A549 (cell line): ENCODE results near the gene MALRD1. TPM values are rescaled to one million over a fixed set of nuclear protein-coding genes. Genes with fewer than 3 reads are reported as not detected.

ENCODE experiments used
- ATAC-seq, 2 experiments: fragments of 200-7000 bp in 1 of 2; fragments of >200 bp in 1 of 2; cut with Nextera tagmentation in 1 of 2; cut with Tn5 transposase in 1 of 2; 3 replicates each; pipeline versions ENCODE4 v1.8.0 to v1.9.1; 2018 to 2020; ENCODE audit warnings: mild to moderate bottlenecking in 1 of 2, moderate library complexity in 1 of 2
- CTCF ChIA-PET: fragments of 300-600 bp; sonication (Branson Sonifier 250); formaldehyde crosslinking; extraction: SDS; loops from one replicate; lab custom pipeline; 2021; ENCODE audit warnings: antibody characterized with exemption, inconsistent platforms; lab: Yijun Ruan, JAX
- POLR2A ChIA-PET: fragments of 350-600 bp; formaldehyde crosslinking; extraction: SDS; loops from one replicate; lab custom pipeline; 2021; ENCODE audit warnings: antibody characterized with exemption, inconsistent platforms; lab: Yijun Ruan, JAX
- DNase-seq, 2 experiments: peaks; one replicate each; pipeline versions ENCODE4 v3.0.0 to v3.0.0-alpha.2; 2011 to 2016; ENCODE audit warnings: low read depth in 1 of 2, low spot score in 1 of 2
- FAIRE-seq: peaks from 2 replicates; lab custom pipeline; 2011; peaks lifted over from hg19 to GRCh38; lab: Jason Lieb, UNC
- H3K27ac ChIP-seq, 2 experiments: fragments of >200 bp; sonication (Bioruptor Twin); formaldehyde crosslinking; 3 replicates each; pipeline ENCODE4 v1.5.1; 2016 to 2017
- H3K4me1 ChIP-seq: fragments of >200 bp; sonication (Bioruptor Twin); formaldehyde crosslinking; 3 replicates; pipeline ENCODE4 v1.6.1; 2016
- H3K4me2 ChIP-seq: fragments of >200 bp; sonication (Bioruptor Twin); formaldehyde crosslinking; 3 replicates; pipeline ENCODE4 v1.6.1; 2016
- H3K4me3 ChIP-seq: fragments of >200 bp; sonication (Bioruptor Twin); formaldehyde crosslinking; 3 replicates; pipeline ENCODE4 v1.5.1; 2016
- H3K9me3 ChIP-seq: fragments of >200 bp; sonication (Bioruptor Twin); formaldehyde crosslinking; 3 replicates; pipeline ENCODE4 v1.6.1; 2016
- CBX2 ChIP-seq: fragments of 200-600 bp; sonication (generic); IDR thresholded peaks from 2 replicates; pipeline ENCODE4 v1.6.1; 2016; ENCODE audit warnings: low read depth, mild to moderate bottlenecking, borderline replicate concordance
- CBX8 ChIP-seq: fragments of 200-600 bp; sonication (generic); IDR thresholded peaks from 2 replicates; pipeline ENCODE4 v1.6.1; 2016
- CEBPB ChIP-seq, 2 experiments: fragments of >200 bp in 1 of 2; sonication (Bioruptor Twin) in 1 of 2; formaldehyde crosslinking in 1 of 2; IDR thresholded peaks; 2 replicates each; pipeline ENCODE4 v1.6.1; 2012 to 2016
- EHMT2 ChIP-seq: fragments of 200-600 bp; sonication (generic); IDR thresholded peaks from 2 replicates; pipeline ENCODE4 v1.6.1; 2016; ENCODE audit warnings: antibody characterized with exemption, low read depth, mild to moderate bottlenecking, moderate library complexity
- FOSB ChIP-seq: fragments of 250-450 bp; sonication (Bioruptor Pico); IDR thresholded peaks from 2 replicates; pipeline ENCODE4 v1.5.0; 2020; ENCODE audit warnings: mild to moderate bottlenecking, moderate library complexity
- FOSL2 ChIP-seq, 2 experiments: fragments of 450-650 bp in 1 of 2; fragments of >200 bp in 1 of 2; sonication (Bioruptor Twin) in 1 of 2; formaldehyde crosslinking; IDR thresholded peaks; 2 replicates each; pipeline versions ENCODE4 v1.5.0 to v1.6.1; 2016 to 2020; ENCODE audit warnings: mild to moderate bottlenecking in 1 of 2, moderate library complexity in 1 of 2
- HEYL ChIP-seq: fragments of 250-450 bp; sonication (Bioruptor Pico); IDR thresholded peaks from 2 replicates; pipeline ENCODE4 v1.8.0; 2021; ENCODE audit warnings: mild to moderate bottlenecking, moderate library complexity
- HOXB13 ChIP-seq: fragments of 250-450 bp; sonication (Bioruptor Pico); IDR thresholded peaks from 2 replicates; pipeline ENCODE4 v1.5.0; 2020; ENCODE audit warnings: low read depth, mild to moderate bottlenecking, moderate library complexity
- HOXB5 ChIP-seq: fragments of 250-450 bp; sonication (Bioruptor Pico); IDR thresholded peaks from 2 replicates; pipeline ENCODE4 v1.5.0; 2020; ENCODE audit warnings: mild to moderate bottlenecking, moderate library complexity
- JUNB ChIP-seq: fragments of >200 bp; sonication (Bioruptor Twin); formaldehyde crosslinking; IDR thresholded peaks from 2 replicates; pipeline ENCODE4 v1.6.1; 2016
- KDM1A ChIP-seq: fragments of 200-600 bp; sonication (generic); IDR thresholded peaks from 2 replicates; pipeline ENCODE4 v1.6.1; 2016; ENCODE audit warnings: low read depth, mild to moderate bottlenecking
- MAZ ChIP-seq: fragments of 150-350 bp; IDR thresholded peaks from 2 replicates; pipeline ENCODE4 v1.6.1; 2014; ENCODE audit warnings: antibody characterized with exemption, low read depth, low read length, borderline replicate concordance
- MYC ChIP-seq: IDR thresholded peaks from 2 replicates; pipeline ENCODE4 v1.6.1; 2012; ENCODE audit warnings: mild to moderate bottlenecking, inconsistent platforms, low read length, improper control_type of control experiment, borderline replicate concordance
- NR3C1 ChIP-seq: fragments of >200 bp; sonication (Bioruptor Twin); formaldehyde crosslinking; IDR thresholded peaks from 3 replicates; pipeline ENCODE4 v1.6.1; 2017
- PHF8 ChIP-seq: fragments of 200-600 bp; sonication (generic); IDR thresholded peaks from 2 replicates; pipeline ENCODE4 v1.6.1; 2016; ENCODE audit warnings: low read depth, mild to moderate bottlenecking, antibody characterized with exemption, moderate library complexity, borderline replicate concordance
- POLR2A ChIP-seq: IDR thresholded peaks from 2 replicates; pipeline ENCODE4 v1.6.1; 2012; ENCODE audit warnings: mild to moderate bottlenecking, low read length
- RNF2 ChIP-seq: fragments of 200-600 bp; sonication (generic); IDR thresholded peaks from 2 replicates; pipeline ENCODE4 v1.6.1; 2016; ENCODE audit warnings: low read depth, mild to moderate bottlenecking, antibody characterized with exemption, moderate library complexity, borderline replicate concordance
- TP53 ChIP-seq: fragments of 250-450 bp; sonication (Bioruptor Pico); IDR thresholded peaks from 2 replicates; pipeline ENCODE4 v1.5.0; 2021; ENCODE audit warnings: mild to moderate bottlenecking, moderate library complexity
- ZNF302 ChIP-seq: fragments of 250-450 bp; sonication (Bioruptor Pico); IDR thresholded peaks from 2 replicates; pipeline ENCODE4 v1.9.0; 2021; ENCODE audit warnings: inconsistent platforms, mild to moderate bottlenecking, moderate library complexity
- WGBS: methylation state at CpG from one replicate; pipeline ENCODE4 v1.1.6; 2017; ENCODE audit errors: missing lambda C conversion rate; 5-methylcytosine and 5-hydroxymethylcytosine counted together
- polyA plus RNA-seq, 4 experiments: library from polyadenylated mRNA; depleted of rRNA in 3 of 4; stranded (reverse); fragments of >200 nt; fragmentation: RNase III in 1 of 4; extraction: RNeasy Plus Mini Kit Qiagen cat#74134 plus additional on column Dnase treatment in 1 of 4; gene quantifications; 2 replicates in 3 of 4; 3 replicates in 1 of 4; pipeline ENCODE4 v1.2.3, GENCODE V29; 2011 to 2017
- TF ChIP-seq, protein P1 (sequence below): fragments of >200 bp; sonication (Bioruptor Twin); formaldehyde crosslinking; IDR thresholded peaks from 2 replicates; pipeline ENCODE4 v1.6.1; 2016
- TF ChIP-seq, protein P2 (sequence below): fragments of 250-450 bp; sonication (Bioruptor Pico); IDR thresholded peaks from 2 replicates; pipeline ENCODE4 v1.5.0; 2021; ENCODE audit warnings: mild to moderate bottlenecking, moderate library complexity, borderline replicate concordance

Gene MALRD1
- polyA plus RNA-seq, 2 of the 4 experiments (the other 2 are of a cell fraction): not detected

- TF ChIP-seq FOSB (CRISPR knock-in tag) (no peak), MAZ (no peak)
These were observed 277.0 kb downstream of the MALRD1 start (continued) for GRCh38 chr10:19325581-19325980.

DNA sequence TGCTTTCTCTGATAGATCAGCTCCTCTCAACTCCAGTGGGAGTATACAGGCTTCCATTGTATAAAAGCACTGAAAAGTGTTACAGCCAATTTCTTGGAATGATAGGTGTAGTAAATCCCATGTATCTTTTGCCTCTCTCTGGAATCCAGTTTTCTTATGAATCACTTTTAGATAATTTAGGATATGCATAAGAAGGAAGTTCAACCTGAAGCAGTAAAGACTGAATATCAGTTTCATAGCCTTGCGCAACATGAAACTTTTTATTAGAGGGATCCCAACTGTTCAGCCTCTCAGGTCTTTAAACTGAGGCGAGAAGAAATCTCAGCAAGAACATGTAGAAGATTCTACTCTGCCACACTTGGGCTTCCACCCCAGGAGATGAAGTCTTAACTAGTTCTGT lies 280.0 kb downstream of the MALRD1 start:
- WGBS: 52% methylated on average over 2 of the region's 2 CpGs
- Histone ChIP-seq H3K4me3 (no peak overlapping the region), H3K9me3 (no peaks in the 10 kb centered on the region), H3K4me2 (no peak overlapping the region), H3K4me1 (no peaks in the 10 kb centered on the region), H3K27ac (no peak overlapping the region)
- POLR2A ChIA-PET: no interaction called here
- DNase-seq (no peak), FAIRE-seq (no peak), ATAC-seq (no peak)
- CTCF ChIA-PET: no interaction called here
- TF ChIP-seq CBX2: no peak
- 0 out of 4 replicates have a peak, but pooled peaks of 1 of the 2 experiments have one; percentile 16 for TF ChIP-seq CEBPB (IDR thresholded peaks at IDR 0.05)
- TF ChIP-seq, all 56 proteins: peak for 1

DNA sequence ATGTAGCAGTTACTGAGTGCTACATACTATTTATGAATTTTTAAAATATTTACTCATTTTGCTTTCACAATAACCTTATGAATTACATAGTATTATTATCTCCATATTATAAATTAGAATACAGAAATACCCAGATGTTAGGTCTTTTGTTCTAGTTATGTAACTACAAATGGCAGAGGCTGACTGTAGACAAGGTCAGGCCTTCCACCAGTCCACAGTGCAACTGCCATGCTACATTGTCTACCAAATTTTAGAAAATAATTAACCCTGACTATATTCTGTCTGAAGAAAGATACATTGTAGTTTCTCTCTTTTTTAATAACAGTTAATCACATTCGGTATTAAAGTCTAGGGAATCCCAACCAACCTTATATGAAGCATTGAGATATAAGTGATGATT lies 280.9 kb downstream of the MALRD1 start:
- ChIA-PET CTCF (no interaction called here), POLR2A (no interaction called here)
- Histone ChIP-seq H3K4me2 (no peak overlapping the region), H3K4me3 (no peak overlapping the region), H3K4me1 (no peaks in the 10 kb centered on the region), H3K9me3 (no peaks in the 10 kb centered on the region), H3K27ac (no peak overlapping the region)
- DNase-seq: no peak
- no peak for FAIRE-seq
- TF ChIP-seq, protein P1, sequence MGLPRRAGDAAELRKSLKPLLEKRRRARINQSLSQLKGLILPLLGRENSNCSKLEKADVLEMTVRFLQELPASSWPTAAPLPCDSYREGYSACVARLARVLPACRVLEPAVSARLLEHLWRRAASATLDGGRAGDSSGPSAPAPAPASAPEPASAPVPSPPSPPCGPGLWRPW: no peak
- WGBS: 0% methylated on average over 1 of the region's 1 CpG
- no peak for ATAC-seq

- POLR2A ChIA-PET: no interaction called here
- FAIRE-seq: no peak
- CTCF ChIA-PET: no interaction called here
- TF ChIP-seq CEBPB (IDR thresholded peaks at IDR 0.05) (peak; percentile 54 to 58; a peak in 3 of 4 replicates), EHMT2 (no peak)
- Histone ChIP-seq H3K4me1 (no peaks in the 10 kb centered on the region), H3K4me3 (no peak overlapping the region), H3K9me3 (no peaks in the 10 kb centered on the region), H3K4me2 (no peak overlapping the region), H3K27ac (no peak overlapping the region)
- DNase-seq: no peak
- no peak for ATAC-seq
These were observed 283.7 kb downstream of the MALRD1 start for GRCh38 chr10:19332304-19332703.

DNA sequence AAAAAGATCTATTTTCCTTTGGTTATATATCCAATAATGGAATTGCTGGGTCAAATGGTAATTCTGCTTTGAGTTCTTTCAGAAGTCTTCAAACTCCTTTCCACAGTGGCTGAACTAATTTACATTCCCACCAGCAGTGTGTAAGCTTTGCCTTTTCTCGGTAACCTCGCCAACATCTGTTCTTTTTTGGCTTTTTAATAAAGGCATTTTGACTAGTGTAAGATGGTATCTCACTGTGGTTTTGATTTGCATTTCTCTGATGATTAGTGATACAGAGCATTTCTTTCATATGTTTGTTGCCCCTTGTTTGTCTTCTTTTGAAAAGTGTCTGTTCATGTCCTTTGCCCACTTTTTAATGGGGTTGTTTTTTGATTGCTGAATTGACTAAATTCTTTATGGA lies 285.0 kb downstream of the MALRD1 start:
- no peak for TF ChIP-seq NR3C1
- FAIRE-seq (no peak), DNase-seq (no peak), ATAC-seq (no peak)
- WGBS: 14% methylated on average over 2 of the region's 2 CpGs
- Histone ChIP-seq H3K4me2 (no peak overlapping the region), H3K4me1 (no peaks in the 10 kb centered on the region), H3K27ac (no peak overlapping the region), H3K4me3 (no peak overlapping the region), H3K9me3 (no peaks in the 10 kb centered on the region)
- POLR2A ChIA-PET: no interaction called here
- CTCF ChIA-PET: interaction anchor here (0.7 kb wide), 1 partner anchor 90 kb away, joined by 3 read pairs; no protein-coding TSS in a partner anchor

DNA sequence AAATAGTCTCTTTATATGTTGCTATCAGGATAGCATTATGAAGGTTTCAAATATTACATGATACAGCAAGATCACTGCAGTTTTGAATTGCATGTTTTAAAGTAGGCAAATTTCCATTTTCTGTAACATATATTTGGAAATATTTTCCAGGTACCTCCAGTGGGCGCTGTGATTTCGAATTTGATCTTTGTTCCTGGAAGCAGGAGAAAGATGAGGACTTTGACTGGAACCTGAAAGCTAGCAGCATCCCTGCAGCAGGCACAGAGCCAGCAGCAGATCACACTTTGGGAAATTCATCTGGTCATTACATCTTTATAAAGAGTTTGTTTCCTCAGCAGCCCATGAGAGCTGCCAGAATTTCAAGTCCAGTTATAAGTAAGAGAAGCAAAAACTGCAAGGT lies 299.0 kb downstream of the MALRD1 start:
- TF ChIP-seq TP53 (CRISPR knock-in tag) (no peak), EHMT2 (no peak), PHF8 (no peak), FOSL2 (IDR thresholded peaks at IDR 0.05) (no peak), FOSL2 (CRISPR knock-in tag; IDR thresholded peaks at IDR 0.05) (no peak), HOXB13 (no peak), JUNB (no peak), HOXB5 (CRISPR knock-in tag) (no peak), RNF2 (no peak), POLR2A (no peak), MYC (no peak), CBX8 (no peak), KDM1A (no peak), HEYL (CRISPR knock-in tag) (no peak), ZNF302 (CRISPR knock-in tag) (no peak)
- TF ChIP-seq, protein P2, sequence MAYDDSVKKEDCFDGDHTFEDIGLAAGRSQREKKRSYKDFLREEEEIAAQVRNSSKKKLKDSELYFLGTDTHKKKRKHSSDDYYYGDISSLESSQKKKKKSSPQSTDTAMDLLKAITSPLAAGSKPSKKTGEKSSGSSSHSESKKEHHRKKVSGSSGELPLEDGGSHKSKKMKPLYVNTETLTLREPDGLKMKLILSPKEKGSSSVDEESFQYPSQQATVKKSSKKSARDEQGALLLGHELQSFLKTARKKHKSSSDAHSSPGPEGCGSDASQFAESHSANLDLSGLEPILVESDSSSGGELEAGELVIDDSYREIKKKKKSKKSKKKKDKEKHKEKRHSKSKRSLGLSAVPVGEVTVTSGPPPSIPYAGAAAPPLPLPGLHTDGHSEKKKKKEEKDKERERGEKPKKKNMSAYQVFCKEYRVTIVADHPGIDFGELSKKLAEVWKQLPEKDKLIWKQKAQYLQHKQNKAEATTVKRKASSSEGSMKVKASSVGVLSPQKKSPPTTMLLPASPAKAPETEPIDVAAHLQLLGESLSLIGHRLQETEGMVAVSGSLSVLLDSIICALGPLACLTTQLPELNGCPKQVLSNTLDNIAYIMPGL (CRISPR knock-in tag): no peak
- Histone ChIP-seq H3K27ac (no peak overlapping the region), H3K9me3 (no peaks in the 10 kb centered on the region; the same call in 2 of the 3 replicates), H3K4me1 (no peaks in the 10 kb centered on the region), H3K4me2 (no peak overlapping the region), H3K4me3 (no peak overlapping the region)
- peak in 1 of 2 experiments; percentile 2 for DNase-seq
- 0% methylated on average over 2 of the region's 2 CpGs for WGBS
- no peak for ATAC-seq
- ChIA-PET POLR2A (no interaction called here), CTCF (no interaction called here)
- no peak for FAIRE-seq
